HG03066 (cell line): Measurements from ENCODE around the gene IGFALS.

Source experiments
- ATAC-seq: cut with Tn5 transposase; IDR thresholded peaks from one replicate; pipeline ENCODE4 v1.9.1; 2021; ENCODE audit warnings: low read depth; ENCODE audit not compliant: unreplicated experiment

Gene IGFALS

GRCh38 chr16:1791256-1791942 is 2.1 kb downstream of the IGFALS start:
- ATAC-seq = no peak

GRCh38 chr16:1790611-1791255 is 2.8 kb downstream of the IGFALS start:
- ATAC-seq = no peak

- ATAC-seq = no peak
Measured at GRCh38 chr16:1790261-1790610, 3.3 kb downstream of the IGFALS start.

- ATAC-seq = no peak
Measured at GRCh38 chr16:1789643-1790045, 3.9 kb downstream of the IGFALS start.

GRCh38 chr16:1788708-1789100 is 4.8 kb downstream of the IGFALS start:
- ATAC-seq = no peak

- ATAC-seq = no peak
Measured at GRCh38 chr16:1788095-1788707, 5.3 kb downstream of the IGFALS start.

- no peak for ATAC-seq
Measured at GRCh38 chr16:1787322-1788094, 6.0 kb downstream of the IGFALS start.

GRCh38 chr16:1787056-1787321 is 6.5 kb downstream of the IGFALS start:
- no peak for ATAC-seq

- ATAC-seq = no peak
Measured at GRCh38 chr16:1786242-1787055, 7.1 kb downstream of the IGFALS start.

- ATAC-seq = no peak
Measured at GRCh38 chr16:1785846-1786170, 7.7 kb downstream of the IGFALS start.

- no peak for ATAC-seq
Measured at GRCh38 chr16:1784977-1785845, 8.3 kb downstream of the IGFALS start.

- ATAC-seq = peak; percentile 85
Measured at GRCh38 chr16:1782408-1783264, 10.9 kb downstream of the IGFALS start, which contains the start of the genes NUBP2 and SPSB3. Gene NUBP2, plus strand, starts transcription at chr16:1782960. Its CDS starts 61 bp downstream, at chr16:1783021. Gene SPSB3, minus strand, starts transcription at chr16:1782571. Its CDS starts 1,088 bp downstream, at chr16:1781483.

- ATAC-seq = no peak
Measured at GRCh38 chr16:1781758-1782407, 11.6 kb downstream of the IGFALS start.

GRCh38 chr16:1781254-1781653 is 12.3 kb downstream of the IGFALS start:
- no peak for ATAC-seq

GRCh38 chr16:1780677-1781072 is 12.8 kb downstream of the IGFALS start:
- no peak for ATAC-seq

- no peak for ATAC-seq
Measured at GRCh38 chr16:1779741-1780676, 13.5 kb downstream of the IGFALS start.

- ATAC-seq = no peak
Measured at GRCh38 chr16:1779234-1779701, 14.2 kb downstream of the IGFALS start.
